RWPE1 (cell line): Measurements from ENCODE around the gene ABCB11.

Source experiments
- CTCF ChIA-PET: fragments of 350-600 bp; sonication (Branson Sonifier 250); formaldehyde crosslinking; extraction: SDS; loops from one replicate; lab custom pipeline; 2021; lab: Yijun Ruan, JAX
- POLR2A ChIA-PET: fragments of 400-600 bp; formaldehyde crosslinking; extraction: SDS; loops from one replicate; lab custom pipeline; 2020; ENCODE audit warnings: antibody characterized with exemption; ENCODE audit not compliant: low non-redundant PET; lab: Yijun Ruan, JAX
- DNase-seq: peaks from one replicate; pipeline ENCODE4 v3.0.0; 2012; ENCODE audit warnings: low spot score
- H3K27ac ChIP-seq: fragments of 450-650 bp; 2 replicates; pipeline ENCODE4 v1.5.1; 2017
- TF ChIP-seq, protein P1 (sequence below): fragments of 450-650 bp; conservative IDR thresholded peaks from 2 replicates; pipeline ENCODE4 v1.5.1; 2017; ENCODE audit warnings: low read depth, mild to moderate bottlenecking

ABCB11 gene

DNA sequence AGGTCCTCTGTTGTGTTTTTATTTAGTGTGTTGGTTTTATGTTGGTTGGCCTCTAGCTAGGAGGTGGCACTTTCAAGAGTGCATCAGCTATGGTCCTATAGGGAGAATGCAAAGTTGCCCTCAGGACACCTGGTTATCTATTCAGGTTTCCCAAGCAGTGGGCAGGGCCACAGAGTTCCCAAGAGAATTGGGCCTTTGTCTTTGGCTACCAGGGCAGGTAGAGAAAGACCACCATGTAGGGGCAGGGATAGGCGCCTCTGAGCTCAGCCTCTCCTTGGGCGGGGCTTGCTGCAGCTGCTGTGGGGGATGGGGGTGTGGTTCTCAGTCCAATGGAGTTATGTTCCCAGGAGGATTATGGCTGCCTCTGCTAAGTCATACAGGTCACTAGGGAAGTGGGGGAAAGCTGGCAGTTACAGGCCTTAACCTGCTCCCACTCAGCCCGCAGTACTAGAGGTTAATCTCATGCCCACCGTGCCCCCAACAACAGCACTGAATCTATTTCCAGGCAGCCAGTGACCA lies 26.0 kb downstream of the ABCB11 start:
- TF ChIP-seq, protein P1, sequence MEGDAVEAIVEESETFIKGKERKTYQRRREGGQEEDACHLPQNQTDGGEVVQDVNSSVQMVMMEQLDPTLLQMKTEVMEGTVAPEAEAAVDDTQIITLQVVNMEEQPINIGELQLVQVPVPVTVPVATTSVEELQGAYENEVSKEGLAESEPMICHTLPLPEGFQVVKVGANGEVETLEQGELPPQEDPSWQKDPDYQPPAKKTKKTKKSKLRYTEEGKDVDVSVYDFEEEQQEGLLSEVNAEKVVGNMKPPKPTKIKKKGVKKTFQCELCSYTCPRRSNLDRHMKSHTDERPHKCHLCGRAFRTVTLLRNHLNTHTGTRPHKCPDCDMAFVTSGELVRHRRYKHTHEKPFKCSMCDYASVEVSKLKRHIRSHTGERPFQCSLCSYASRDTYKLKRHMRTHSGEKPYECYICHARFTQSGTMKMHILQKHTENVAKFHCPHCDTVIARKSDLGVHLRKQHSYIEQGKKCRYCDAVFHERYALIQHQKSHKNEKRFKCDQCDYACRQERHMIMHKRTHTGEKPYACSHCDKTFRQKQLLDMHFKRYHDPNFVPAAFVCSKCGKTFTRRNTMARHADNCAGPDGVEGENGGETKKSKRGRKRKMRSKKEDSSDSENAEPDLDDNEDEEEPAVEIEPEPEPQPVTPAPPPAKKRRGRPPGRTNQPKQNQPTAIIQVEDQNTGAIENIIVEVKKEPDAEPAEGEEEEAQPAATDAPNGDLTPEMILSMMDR = no peak
- POLR2A ChIA-PET = no interaction called here
- DNase-seq = no peak
- no peak overlapping the region for H3K27ac ChIP-seq
- CTCF ChIA-PET = interaction anchor here (0.6 kb wide), 1 partner anchor 29 kb away, joined by 3 read pairs; no protein-coding TSS in a partner anchor

DNA sequence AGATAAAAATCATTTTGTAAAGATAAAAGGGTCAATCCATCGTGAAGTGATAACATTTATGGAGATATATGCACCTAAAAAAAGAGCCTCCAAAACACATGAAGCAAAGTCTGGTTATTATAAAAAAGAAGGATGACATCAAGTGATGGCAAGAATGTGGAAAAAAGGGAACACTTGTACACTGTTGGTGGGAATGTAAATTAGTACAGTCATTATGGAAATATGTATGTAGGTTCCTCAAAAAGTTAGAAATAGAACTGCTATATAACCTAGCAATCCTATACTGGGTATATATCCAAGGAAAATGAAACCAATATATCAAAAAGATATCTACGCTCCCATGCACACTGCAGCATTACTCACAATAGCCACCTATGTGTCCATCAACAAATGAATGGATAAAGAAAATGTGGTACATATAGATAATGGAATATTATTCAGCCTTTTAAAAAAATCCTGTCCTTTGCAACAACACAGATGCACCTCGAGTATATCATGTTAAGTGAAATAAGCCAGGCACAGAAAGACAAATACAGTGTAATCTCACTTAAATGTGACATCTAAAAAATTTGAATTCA lies 28.9 kb downstream of the ABCB11 start:
- ChIA-PET POLR2A (no interaction called here), CTCF (no interaction called here)
- no peak overlapping the region for H3K27ac ChIP-seq
- TF ChIP-seq, protein P1 = no peak
- DNase-seq = no peak

DNA sequence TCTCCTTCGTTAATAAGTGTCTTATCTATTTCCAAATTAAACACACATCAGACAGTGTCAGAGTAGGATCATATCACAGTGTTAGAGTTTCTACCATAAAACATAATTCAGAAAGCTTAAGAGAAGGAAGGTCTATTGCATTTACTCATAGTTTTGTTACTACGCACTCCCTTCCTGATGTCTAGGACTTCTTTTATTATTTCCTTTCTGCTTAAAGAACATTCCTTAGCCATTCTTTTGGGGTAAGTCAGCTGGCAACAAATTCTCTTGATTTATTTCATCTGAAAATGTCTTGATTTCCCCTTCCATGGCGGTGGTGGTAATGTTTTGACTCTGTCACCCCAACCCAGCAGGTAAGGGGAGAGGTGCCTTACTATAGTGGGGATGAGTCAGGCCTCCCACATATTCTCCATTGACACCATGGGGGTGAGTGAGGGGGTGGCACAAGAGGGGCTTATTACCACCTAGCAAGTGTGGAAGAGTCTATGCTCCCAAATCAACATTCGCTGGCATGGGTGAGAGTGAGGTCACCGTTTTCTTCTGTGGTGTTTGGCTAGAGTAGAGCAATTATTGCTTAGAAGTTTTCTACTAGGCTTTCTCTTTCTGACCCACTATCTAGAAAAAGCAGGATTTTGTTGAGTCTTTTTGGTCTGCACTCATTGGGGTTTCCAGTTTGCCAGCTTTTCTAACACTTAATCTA lies 29.9 kb downstream of the ABCB11 start:
- CTCF ChIA-PET = no interaction called here
- DNase-seq = no peak
- TF ChIP-seq, protein P1 = no peak
- POLR2A ChIA-PET = no interaction called here
- no peak overlapping the region for H3K27ac ChIP-seq

DNA sequence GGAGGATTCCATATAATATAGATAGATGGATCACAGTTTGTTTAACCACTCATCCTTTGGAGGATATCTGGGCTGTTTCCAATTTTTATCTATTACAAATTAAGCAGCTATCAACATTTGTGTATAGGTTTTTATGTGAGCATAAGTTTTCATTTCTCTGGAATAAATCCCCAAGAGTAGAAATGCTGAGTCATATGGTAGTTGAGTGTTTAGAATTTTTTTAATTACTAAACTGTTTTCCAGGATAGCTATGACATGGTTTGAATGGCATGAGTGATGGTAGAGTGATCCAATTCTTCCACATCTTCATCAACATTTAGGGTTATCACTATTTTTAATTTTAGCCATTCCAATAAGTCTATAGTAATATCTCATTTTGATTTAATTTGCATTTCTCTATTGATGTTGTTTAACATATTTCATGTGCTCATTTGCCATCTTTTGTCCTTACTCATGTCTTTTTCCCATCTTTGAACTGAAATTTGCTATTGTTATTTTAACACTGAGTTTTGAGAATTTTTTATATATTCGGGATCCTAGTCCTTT lies 31.4 kb downstream of the ABCB11 start:
- H3K27ac ChIP-seq = no peak overlapping the region
- DNase-seq = no peak
- CTCF ChIA-PET = interaction anchor here (0.6 kb wide), 1 partner anchor 109 kb away, joined by 3 read pairs; no protein-coding TSS in a partner anchor
- POLR2A ChIA-PET = no interaction called here
- TF ChIP-seq, protein P1 = no peak

DNA sequence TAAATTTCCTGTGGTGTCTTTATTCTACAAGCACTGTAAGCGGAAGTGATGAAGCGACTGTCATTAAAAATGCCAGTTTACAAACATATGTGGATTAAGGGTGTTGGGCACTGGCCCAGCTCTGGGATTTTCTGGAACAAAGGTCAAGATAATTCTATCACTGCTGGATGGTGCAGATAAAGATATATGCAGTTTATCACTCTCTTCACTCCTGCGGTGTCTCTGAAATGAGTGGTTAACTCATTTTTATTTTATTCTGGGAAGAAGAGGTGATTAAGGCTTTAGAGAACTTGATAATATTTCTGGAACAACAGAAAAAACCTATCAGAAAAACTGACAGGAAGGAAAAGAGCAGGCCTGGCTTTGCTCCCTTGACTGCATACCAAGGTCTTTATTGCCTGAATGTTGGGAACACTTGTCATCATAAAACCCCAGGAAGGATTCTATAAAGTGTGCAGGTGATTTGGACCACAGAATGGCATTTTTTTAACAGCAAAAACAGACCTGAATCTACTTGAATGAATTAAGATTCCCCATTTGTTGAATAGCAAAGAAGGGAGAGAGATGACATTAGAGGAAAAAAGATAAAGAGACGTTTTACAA lies 32.4 kb downstream of the ABCB11 start:
- TF ChIP-seq, protein P1 = no peak
- ChIA-PET POLR2A (interaction anchor here (0.6 kb wide), 1 partner anchor 40 kb away, joined by 8 read pairs; no protein-coding TSS in a partner anchor), CTCF (no interaction called here)
- DNase-seq = no peak
- no peak overlapping the region for H3K27ac ChIP-seq

DNA sequence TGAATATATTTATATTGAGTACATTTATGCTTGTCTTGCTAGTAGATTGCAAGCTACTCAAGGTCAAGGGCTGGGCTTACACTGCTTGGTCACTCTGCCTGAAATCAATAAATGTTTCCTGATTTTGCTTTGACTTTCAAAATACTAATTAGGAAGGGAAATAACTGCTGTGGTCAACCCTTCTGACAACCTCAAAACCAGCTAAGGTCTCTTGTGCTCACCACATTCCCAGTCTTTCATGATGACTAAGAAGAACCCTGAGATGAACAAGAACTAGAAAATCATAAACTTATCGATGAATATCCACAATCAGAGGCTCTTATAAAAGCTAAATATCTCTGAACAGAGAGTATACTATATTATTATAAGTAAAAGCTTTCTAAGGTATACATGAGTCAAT lies 33.3 kb downstream of the ABCB11 start:
- no peak for DNase-seq
- ChIA-PET POLR2A (no interaction called here), CTCF (interaction anchor here (0.6 kb wide), 1 partner anchor 50 kb away, joined by 5 read pairs; no protein-coding TSS in a partner anchor)
- H3K27ac ChIP-seq = no peak overlapping the region
- TF ChIP-seq, protein P1 = no peak
